Subcutaneous adipose tissue (tissue), 4 donors: ENCODE data around the gene SLC39A10. TPM values are rescaled to one million over a fixed set of nuclear protein-coding genes. Genes with fewer than 3 reads are reported as not detected.

ENCODE experiments used
- CTCF ChIP-seq: fragments of 450-650 bp; IDR thresholded peaks from one replicate; pipeline ENCODE4 v1.5.1; 2016; ENCODE audit warnings: low read depth, mild to moderate bottlenecking, control low read depth, antibody characterized with exemption, moderate library complexity
- total RNA-seq, 4 donors: library from RNA; depleted of rRNA; stranded (reverse); fragments of >200 nt; gene quantifications; one replicate each; pipeline ENCODE4 v1.1.0, GENCODE V29; 2016

The SLC39A10 gene
- total RNA-seq, 4 donors from 2014 or later = 13.4 to 24.0 (median 21.0) TPM

GRCh38 chr2:195695002-195695631, 38.1 kb downstream of the SLC39A10 start:
- no peak for TF ChIP-seq CTCF

GRCh38 chr2:195696012-195696411, 39.0 kb downstream of the SLC39A10 start:
- no peak for TF ChIP-seq CTCF

GRCh38 chr2:195697681-195698220, 40.7 kb downstream of the SLC39A10 start:
- TF ChIP-seq CTCF = no peak

GRCh38 chr2:195700480-195700879, 43.5 kb downstream of the SLC39A10 start:
- TF ChIP-seq CTCF = no peak

GRCh38 chr2:195706161-195706900, 49.3 kb downstream of the SLC39A10 start:
- no peak for TF ChIP-seq CTCF

- TF ChIP-seq CTCF = no peak
Measured at GRCh38 chr2:195709901-195710806, 53.1 kb downstream of the SLC39A10 start.
